Activated CD4-positive, alpha-beta memory T cell treated with anti-CD3 and anti-CD28 coated beads for 36 hours (primary cell): Measurements from ENCODE around the gene MT1G. TPM values are rescaled to one million over a fixed set of nuclear protein-coding genes. Genes with fewer than 3 reads are reported as not detected.
"Not testable (repeated sequence)": the region's sequence is repeated elsewhere in the genome, so short reads cannot be mapped to it uniquely, and the experiment has no call there.

Experiments used
- CTCF ChIA-PET: fragments of 350-600 bp; sonication (Branson Sonifier 250); formaldehyde crosslinking; loops from one replicate; lab custom pipeline; 2021; ENCODE audit warnings: antibody characterized with exemption, inconsistent platforms; lab: Charles Lee
- POLR2A ChIA-PET: fragments of 350-600 bp; sonication (Branson Sonifier 250); formaldehyde crosslinking; loops from one replicate; lab custom pipeline; 2021; ENCODE audit warnings: antibody characterized with exemption; lab: Charles Lee
- DNase-seq: peaks from one replicate; pipeline ENCODE4 v3.0.0-alpha.2; 2020
- H3K27ac Mint-ChIP-seq: one replicate; pipeline ENCODE4 v1.8.0; 2021; ENCODE audit warnings: mixed read lengths
- H3K27me3 Mint-ChIP-seq: one replicate; pipeline ENCODE4 v1.8.0; 2021; ENCODE audit warnings: mixed read lengths
- H3K36me3 Mint-ChIP-seq: one replicate; pipeline ENCODE4 v1.8.0; 2021; ENCODE audit warnings: mixed read lengths
- H3K4me1 Mint-ChIP-seq: one replicate; pipeline ENCODE4 v1.8.0; 2021; ENCODE audit warnings: low read depth, mixed read lengths
- H3K4me3 Mint-ChIP-seq: one replicate; pipeline ENCODE4 v1.8.0; 2021; ENCODE audit warnings: mild to moderate bottlenecking, mixed read lengths
- H3K9me3 Mint-ChIP-seq: one replicate; pipeline ENCODE4 v1.8.0; 2021; ENCODE audit warnings: mixed read lengths
- intact Hi-C: fragments of 100-400 bp; cut with micrococcal nuclease; formaldehyde crosslinking; loops from one replicate; pipeline ENCODE4 v1.15.1; 2023
- total RNA-seq, 2 experiments: library from RNA; stranded (reverse); gene quantifications; one replicate each; pipeline ENCODE4 v1.2.3, GENCODE V29; 2021

The MT1G gene
- total RNA-seq, 2 experiments from 2014 or later, result 5.0 to 5.8 TPM

GRCh38 chr16:56623184-56623583 is 44.7 kb downstream of the MT1G start:
- H3K4me3 Mint-ChIP-seq, result not testable (repeated sequence)

GRCh38 chr16:56621665-56622445 is 46.0 kb downstream of the MT1G start:
- CTCF ChIA-PET, result interaction anchor here (1.0 kb wide), 1 partner anchor 21 kb away, joined by 3 read pairs; no protein-coding TSS in a partner anchor
- POLR2A ChIA-PET, H3K36me3 Mint-ChIP-seq, H3K9me3 Mint-ChIP-seq, intact Hi-C loops, H3K27ac Mint-ChIP-seq, H3K4me3 Mint-ChIP-seq, DNase-seq: not testable (repeated sequence)
- Mint-ChIP-seq H3K27me3 (peaks cover 33% of the 10 kb centered on the region), H3K4me1 (peaks cover 17% of the 10 kb centered on the region)

More at GRCh38 chr16:56623184-56623583, 44.7 kb downstream of the MT1G start:
- H3K27ac Mint-ChIP-seq, intact Hi-C loops, H3K9me3 Mint-ChIP-seq, DNase-seq, H3K36me3 Mint-ChIP-seq: not testable (repeated sequence)
- H3K4me1 Mint-ChIP-seq, result peaks cover 12% of the 10 kb centered on the region
- H3K27me3 Mint-ChIP-seq, result peaks cover 23% of the 10 kb centered on the region
- POLR2A ChIA-PET, result interaction anchor here (1.1 kb wide), 1 partner anchor 8 kb away, joined by 4 read pairs; no protein-coding TSS in a partner anchor
- CTCF ChIA-PET, result interaction anchor here (1.0 to 1.6 kb wide), 2 partner anchors 20 to 23 kb away, joined by 3 to 4 read pairs; no protein-coding TSS in a partner anchor

- H3K9me3 Mint-ChIP-seq, result no peaks in the 10 kb centered on the region
- no peak overlapping the region for H3K4me3 Mint-ChIP-seq
- peaks cover 31% of the 10 kb centered on the region for H3K27me3 Mint-ChIP-seq
- H3K27ac Mint-ChIP-seq, result no peak overlapping the region
- H3K4me1 Mint-ChIP-seq, result peaks cover 13% of the 10 kb centered on the region
- POLR2A ChIA-PET, result no interaction called here
- CTCF ChIA-PET, result no interaction called here
- no peak for DNase-seq
- no peaks in the 10 kb centered on the region for H3K36me3 Mint-ChIP-seq
- intact Hi-C loops, result no loop called here
Observed at GRCh38 chr16:56620339-56620897, 47.4 kb downstream of the MT1G start.

- CTCF ChIA-PET, result interaction anchor here (1.1 kb wide), 2 partner anchors 8 to 25 kb away, joined by 3 to 4 read pairs; no protein-coding TSS in a partner anchor
Observed at GRCh38 chr16:56618138-56618537, 49.7 kb downstream of the MT1G start.

GRCh38 chr16:56617212-56618085 is 50.4 kb downstream of the MT1G start:
- H3K9me3 Mint-ChIP-seq, result no peaks in the 10 kb centered on the region
- H3K27ac Mint-ChIP-seq, result no peak overlapping the region
- POLR2A ChIA-PET, result no interaction called here
- peak; percentile 71 for DNase-seq
- peaks cover 22% of the 10 kb centered on the region for H3K27me3 Mint-ChIP-seq
- no peaks in the 10 kb centered on the region for H3K36me3 Mint-ChIP-seq
- intact Hi-C loops, result no loop called here
- H3K4me3 Mint-ChIP-seq, result peak overlapping the region; percentile 37
- H3K4me1 Mint-ChIP-seq, result peaks cover 35% of the 10 kb centered on the region
- CTCF ChIA-PET, result interaction anchor here (1.1 kb wide), 2 partner anchors 9 to 26 kb away, joined by 3 to 4 read pairs; no protein-coding TSS in a partner anchor

More at GRCh38 chr16:56618138-56618537, 49.7 kb downstream of the MT1G start:
- no peak for DNase-seq
- Mint-ChIP-seq H3K4me3 (no peak overlapping the region), H3K4me1 (peaks cover 31% of the 10 kb centered on the region), H3K27ac (no peak overlapping the region), H3K27me3 (peaks cover 22% of the 10 kb centered on the region), H3K36me3 (no peaks in the 10 kb centered on the region), H3K9me3 (no peaks in the 10 kb centered on the region)
- POLR2A ChIA-PET, result no interaction called here
- intact Hi-C loops, result no loop called here

Other genes with a start within 250 kb of the MT1G start
- gene AMFR, start 242.5 kb downstream of the MT1G start, total RNA-seq, result 10 to 100 TPM; 42.0 to 45.4 TPM
- gene NUDT21, start 216.7 kb downstream of the MT1G start, total RNA-seq, result 100 to 1,000 TPM; 352 to 361 TPM
- gene OGFOD1, start 216.5 kb downstream of the MT1G start, total RNA-seq, result 10 to 100 TPM; 63.0 to 66.4 TPM
- gene BBS2, start 148.0 kb downstream of the MT1G start, total RNA-seq, result 10 to 100 TPM; 21.5 to 22.6 TPM
- gene MT4, start 103.0 kb downstream of the MT1G start, total RNA-seq, result not detected
- gene MT3, start 78.5 kb downstream of the MT1G start, total RNA-seq, result 1 to 10 TPM; 3.1 to 3.9 TPM
- 100 to 1,000 TPM; 102 to 105 TPM for gene MT2A, start 59.5 kb downstream of the MT1G start, total RNA-seq
- gene MT1E, start 42.3 kb downstream of the MT1G start, total RNA-seq, result 1 to 10 TPM; 4.4 to 4.8 TPM
- gene MT1M, start 35.4 kb downstream of the MT1G start, total RNA-seq, result not detected
- under 1 TPM in 1 of 2 experiments, not detected in 1; 0.94 TPM for gene MT1A, start 29.4 kb downstream of the MT1G start, total RNA-seq
- gene MT1B, start 16.2 kb downstream of the MT1G start, total RNA-seq, result not detected
- 1 to 10 TPM; 8.5 to 9.2 TPM for gene MT1F, start 10.1 kb downstream of the MT1G start, total RNA-seq
- gene MT1H, start 1.7 kb upstream of the MT1G start, total RNA-seq, result under 1 TPM in 1 of 2 experiments, not detected in 1; 0.70 TPM
- gene MT1X, start 14.4 kb upstream of the MT1G start, total RNA-seq, result 10 to 100 TPM; 31.9 to 38.1 TPM
- 100 to 1,000 TPM; 131 to 133 TPM for gene NUP93, start 62.1 kb upstream of the MT1G start, total RNA-seq
- not detected for gene SLC12A3, start 197.1 kb upstream of the MT1G start, total RNA-seq